H1 (cell line): Measurements from ENCODE around the gene ZNF831. TPM values are rescaled to one million over a fixed set of nuclear protein-coding genes. Genes with fewer than 3 reads are reported as not detected.

Experiments
- CTCF ChIA-PET: fragments of 300-600 bp; sonication (Branson Sonifier 250); formaldehyde crosslinking; loops from one replicate; lab custom pipeline; 2021; ENCODE audit not compliant: partially characterized antibody; lab: Charles Lee
- POLR2A ChIA-PET: fragments of 300-600 bp; sonication (Branson Sonifier 250); formaldehyde crosslinking; loops from one replicate; lab custom pipeline; 2021; ENCODE audit warnings: inconsistent platforms; ENCODE audit not compliant: partially characterized antibody; lab: Charles Lee
- DNase-seq, 2 experiments: peaks; one replicate each; pipeline versions ENCODE4 v3.0.0 to v3.0.0-alpha.2; 2010 to 2022; ENCODE audit warnings: low spot score in 2 of 2, low read depth in 1 of 2, mixed read lengths in 1 of 2
- FAIRE-seq: peaks from 2 replicates; lab custom pipeline; 2011; peaks lifted over from hg19 to GRCh38; lab: Jason Lieb, UNC
- H2AFZ ChIP-seq: 2 replicates; pipeline ENCODE4 v1.8.1; 2012; ENCODE audit warnings: low read length, inconsistent platforms
- H2AK5ac ChIP-seq: 2 replicates; pipeline ENCODE4 v1.6.1; 2013; ENCODE audit warnings: low read depth, low read length
- H2BK120ac ChIP-seq: replicated peaks from 2 replicates; pipeline ENCODE3; 2013; ENCODE audit warnings: low read depth, low read length, inconsistent platforms
- H2BK12ac ChIP-seq: 2 replicates; pipeline ENCODE4 v1.6.1; 2013; ENCODE audit warnings: low read depth, low read length
- H2BK15ac ChIP-seq: 2 replicates; pipeline ENCODE4 v1.6.1; 2013; ENCODE audit warnings: low read length
- H2BK20ac ChIP-seq: 2 replicates; pipeline ENCODE4 v1.6.1; 2013; ENCODE audit warnings: low read length
- H2BK5ac ChIP-seq: 2 replicates; pipeline ENCODE4 v1.6.1; 2013; ENCODE audit warnings: low read depth, low read length
- H3K14ac ChIP-seq: 2 replicates; pipeline ENCODE4 v1.6.1; 2013; ENCODE audit warnings: inconsistent platforms; ENCODE audit not compliant: insufficient read length
- H3K18ac ChIP-seq: 2 replicates; pipeline ENCODE4 v1.6.1; 2013; ENCODE audit warnings: low read length; ENCODE audit errors: extremely low read depth
- H3K23ac ChIP-seq: 2 replicates; pipeline ENCODE4 v1.6.1; 2013; ENCODE audit warnings: inconsistent platforms; ENCODE audit not compliant: insufficient read length
- H3K23me2 ChIP-seq: 2 replicates; pipeline ENCODE4 v1.6.1; 2013; ENCODE audit warnings: low read depth, low read length
- H3K27ac ChIP-seq: 2 replicates; pipeline ENCODE4 v1.6.1; 2011; ENCODE audit warnings: low read depth, low read length, inconsistent platforms
- H3K27me3 ChIP-seq, 4 experiments: replicated peaks in 1 of 4; 1 replicate in 1 of 4; 2 replicates in 3 of 4; pipeline versions ENCODE4 v1.6.1 to v1.8.1; 2011 to 2013; ENCODE audit warnings: low read length in 3 of 4, mild to moderate bottlenecking in 3 of 4, inconsistent platforms in 2 of 4, mixed read lengths in 2 of 4, moderate library complexity in 1 of 4; ENCODE audit not compliant: control insufficient read depth in 3 of 4, insufficient read depth in 3 of 4; ENCODE audit errors: extremely low read depth in 1 of 4
- H3K36me3 ChIP-seq, 4 experiments: 2 replicates each; pipeline versions ENCODE4 v1.6.1 to v1.8.1; 2011 to 2013; ENCODE audit warnings: mild to moderate bottlenecking in 4 of 4, low read length in 3 of 4, moderate library complexity in 2 of 4, control low read depth in 1 of 4, inconsistent platforms in 1 of 4; ENCODE audit not compliant: insufficient read depth in 4 of 4, control insufficient read depth in 2 of 4
- H3K4ac ChIP-seq: replicated peaks from 2 replicates; pipeline ENCODE3; 2013; ENCODE audit warnings: low read length, low read depth, mixed read lengths, inconsistent platforms; ENCODE audit not compliant: insufficient read length
- H3K4me1 ChIP-seq, 4 experiments: replicated peaks in 1 of 4; 1 replicate in 1 of 4; 2 replicates in 3 of 4; pipeline versions ENCODE4 v1.6.1 to v1.8.1; 2011 to 2013; ENCODE audit warnings: low read length in 3 of 4, inconsistent platforms in 2 of 4, mixed read lengths in 1 of 4; ENCODE audit not compliant: insufficient read depth in 4 of 4, control insufficient read depth in 3 of 4
- H3K4me2 ChIP-seq, 2 experiments: 2 replicates each; pipeline versions ENCODE4 v1.6.1 to v1.8.1; 2011 to 2013; ENCODE audit warnings: low read depth in 2 of 2, low read length in 2 of 2, control low read depth in 1 of 2, inconsistent platforms in 1 of 2, mild to moderate bottlenecking in 1 of 2; ENCODE audit not compliant: insufficient read depth in 1 of 2
- H3K4me3 ChIP-seq, 4 experiments: fragments of 200-600, 300-600 bp in 1 of 4; sonication (generic), shearing (Covaris generic), sonication (Bioruptor Twin) in 1 of 4; 2 replicates each; pipeline versions ENCODE4 v1.5.1 to v1.8.1; 2011 to 2016; ENCODE audit warnings: low read length in 4 of 4, low read depth in 3 of 4, control low read depth in 2 of 4, inconsistent platforms in 2 of 4, mild to moderate bottlenecking in 2 of 4, mixed read lengths in 1 of 4, moderate library complexity in 1 of 4; ENCODE audit not compliant: insufficient read depth in 2 of 4; ENCODE audit errors: extremely low read depth in 1 of 4
- H3K56ac ChIP-seq: replicated peaks from 2 replicates; pipeline ENCODE3; 2013; ENCODE audit warnings: low read depth, mild to moderate bottlenecking, mixed read lengths, low read length, inconsistent platforms; ENCODE audit not compliant: insufficient read length
- H3K79me1 ChIP-seq: 2 replicates; pipeline ENCODE4 v1.6.1; 2013; ENCODE audit warnings: low read depth, low read length, control low read depth
- H3K79me2 ChIP-seq, 2 experiments: 2 replicates each; pipeline versions ENCODE4 v1.6.1 to v1.8.1; 2012 to 2013; ENCODE audit warnings: low read length in 2 of 2, mild to moderate bottlenecking in 2 of 2, inconsistent platforms in 1 of 2; ENCODE audit not compliant: insufficient read depth in 2 of 2, control insufficient read depth in 1 of 2
- H3K9ac ChIP-seq, 4 experiments: replicated peaks in 1 of 4; 1 replicate in 1 of 4; 2 replicates in 3 of 4; pipeline versions ENCODE4 v1.6.1 to v1.8.1; 2011 to 2013; ENCODE audit warnings: low read depth in 3 of 4, low read length in 3 of 4, control low read depth in 2 of 4, mild to moderate bottlenecking in 2 of 4, moderate library complexity in 2 of 4, inconsistent platforms in 1 of 4; ENCODE audit errors: extremely low read depth in 1 of 4
- H3K9me3 ChIP-seq, 2 experiments: 2 replicates each; pipeline versions ENCODE4 v1.6.1 to v1.8.1; 2012 to 2013; ENCODE audit warnings: mild to moderate bottlenecking in 2 of 2, moderate library complexity in 2 of 2, control low read depth in 1 of 2, inconsistent platforms in 1 of 2, low read depth in 1 of 2, low read length in 1 of 2, mixed read lengths in 1 of 2; ENCODE audit not compliant: insufficient read depth in 2 of 2
- H4K20me1 ChIP-seq, 2 experiments: replicated peaks in 1 of 2; 2 replicates each; pipeline versions ENCODE3 to v1.8.1; 2011 to 2013; ENCODE audit warnings: inconsistent platforms in 2 of 2, low read length in 2 of 2, mild to moderate bottlenecking in 1 of 2; ENCODE audit not compliant: insufficient read depth in 2 of 2, control insufficient read depth in 1 of 2
- H4K5ac ChIP-seq: 2 replicates; pipeline ENCODE4 v1.6.1; 2013; ENCODE audit warnings: low read length, low read depth, mixed read lengths, inconsistent platforms; ENCODE audit not compliant: insufficient read length
- H4K8ac ChIP-seq: 2 replicates; pipeline ENCODE4 v1.8.0; 2013; ENCODE audit warnings: mild to moderate bottlenecking, moderate library complexity, low read length, inconsistent platforms; ENCODE audit not compliant: insufficient read depth; ENCODE audit errors: extremely low read depth
- H4K91ac ChIP-seq: replicated peaks from 2 replicates; pipeline ENCODE3; 2013; ENCODE audit warnings: low read length, mixed read lengths, inconsistent platforms; ENCODE audit not compliant: insufficient read length
- ATF2 ChIP-seq: IDR thresholded peaks from 2 replicates; pipeline ENCODE4 v1.6.1; 2012; ENCODE audit warnings: low read length, inconsistent platforms
- GTF2F1 ChIP-seq: IDR thresholded peaks from 2 replicates; pipeline ENCODE4 v1.6.1; 2012; ENCODE audit warnings: low read depth, low read length, improper control_type of control experiment, borderline replicate concordance
- JUND ChIP-seq: IDR thresholded peaks from 2 replicates; pipeline ENCODE4 v1.6.1; 2011; ENCODE audit warnings: mild to moderate bottlenecking, improper control_type of control experiment, low read length
- WGBS, 2 experiments: shearing (Covaris generic) in 1 of 2; methylation state at CpG; one replicate each; pipeline versions ENCODE4 v1.1.6 to v1.1.7; 2013 to 2015; ENCODE audit warnings: low lambda C conversion rate in 2 of 2, mixed read lengths in 2 of 2, inconsistent platforms in 1 of 2, low coverage in 1 of 2, missing lambda C conversion rate in 1 of 2; ENCODE audit not compliant: insufficient replicate concordance in 2 of 2, insufficient coverage in 1 of 2, insufficient read length in 1 of 2; ENCODE audit errors: extremely low coverage in 1 of 2, missing lambda C conversion rate in 1 of 2; 5-methylcytosine and 5-hydroxymethylcytosine counted together
- polyA plus RNA-seq, 7 experiments: library from polyadenylated mRNA; depleted of rRNA in 3 of 7; stranded (reverse) in 5 of 7; unstranded in 2 of 7; fragments of >200 nt in 5 of 7; fragments of 200-250 nt in 2 of 7; gene quantifications; 1 replicate in 5 of 7; 2 replicates in 1 of 7; 4 replicates in 1 of 7; pipeline versions ENCODE4 v1.2.1 to v1.2.3, GENCODE V29; 2011 to 2013; ENCODE audit warnings: missing spikeins in 2 of 7, mixed read lengths in 2 of 7
- total RNA-seq: library from RNA; stranded (reverse); fragmentation: NEBNext Ultra II Directional; extraction: Animal tissue kit (Norgen Biotek cat#: 25700); gene quantifications from 2 replicates; pipeline ENCODE4 v1.2.1, GENCODE V29; 2021

The ZNF831 gene
- total and polyA plus RNA-seq, 2 of the 8 experiments (the other 6 are each of a cell fraction or from before 2014, with no cell fraction given) = not detected

GRCh38 chr20:59269411-59270025, 105.9 kb downstream of the ZNF831 start:
- 68% methylated on average over 4 of the region's 4 CpGs; no CpG with 5 or more reads in 1 of the 2 experiments for WGBS, 2 experiments
- CTCF ChIA-PET = interaction anchor here (0.7 kb wide), 2 partner anchors 28 to 47 kb away, joined by 3 read pairs; no protein-coding TSS in a partner anchor
- FAIRE-seq = no peak

More at GRCh38 chr20:59269411-59270025, 105.9 kb downstream of the ZNF831 start:
- peaks cover 0 to 3% (median 0%) of the 10 kb centered on the region in 4 experiments; a peak in 4 of 7 replicates for H3K27me3 ChIP-seq
- H4K5ac ChIP-seq = no peak overlapping the region
- TF ChIP-seq JUND (no peak), GTF2F1 (no peak), ATF2 (no peak)
- peak overlapping the region in 1 of 4 experiments; percentile 22; a peak in 1 of 8 replicates for H3K4me3 ChIP-seq
- H4K8ac ChIP-seq = no peak overlapping the region
- no peaks in the 10 kb centered on the region for H4K20me1 ChIP-seq
- no peak overlapping the region for H2AFZ ChIP-seq
- H3K79me2 ChIP-seq = no peaks in the 10 kb centered on the region
- POLR2A ChIA-PET = interaction anchor here (0.6 to 1.2 kb wide), 2 partner anchors 8 to 332 kb away, joined by 3 read pairs; no protein-coding TSS in a partner anchor
- H3K23ac ChIP-seq = no peak overlapping the region
- H3K56ac ChIP-seq = no peak overlapping the region
- no peak overlapping the region for H4K91ac ChIP-seq
- H2BK120ac ChIP-seq = no peak overlapping the region
- no peak overlapping the region; a peak in 1 of 7 replicates for H3K9ac ChIP-seq
- H2AK5ac ChIP-seq = no peak overlapping the region
- H3K36me3 ChIP-seq = no peaks in the 10 kb centered on the region
- no peak overlapping the region for H3K4ac ChIP-seq
- H3K4me2 ChIP-seq = peak overlapping the region; percentile 57 to 58; a peak in 3 of 4 replicates
- no peak overlapping the region for H2BK12ac ChIP-seq
- H3K27ac ChIP-seq = no peak overlapping the region
- H2BK5ac ChIP-seq = no peak overlapping the region
- no peaks in the 10 kb centered on the region for H3K79me1 ChIP-seq
- H3K4me1 ChIP-seq = peaks cover 0 to 13% (median 5%) of the 10 kb centered on the region in 4 experiments; a peak in 4 of 7 replicates
- no peak overlapping the region for H3K18ac ChIP-seq
- H3K9me3 ChIP-seq = no peaks in the 10 kb centered on the region
- no peak overlapping the region for H2BK20ac ChIP-seq
- no peak for DNase-seq
- H3K23me2 ChIP-seq = no peaks in the 10 kb centered on the region; the same call in 1 of the 2 replicates
- H2BK15ac ChIP-seq = no peak overlapping the region
- no peak overlapping the region for H3K14ac ChIP-seq
